Ureter (tissue), 1 donor: ENCODE measurements around the gene CLECL1. TPM values are rescaled to one million over a fixed set of nuclear protein-coding genes. Genes with fewer than 3 reads are reported as not detected.
"Not testable (repeated sequence)": the region's sequence is repeated elsewhere in the genome, so short reads cannot be mapped to it uniquely, and the experiment has no call there.

Source experiments
- DNase-seq: peaks from one replicate; pipeline ENCODE4 v3.0.0-alpha.2; 2020; ENCODE audit warnings: low spot score
- total RNA-seq: library from RNA; stranded (reverse); gene quantifications from one replicate; pipeline ENCODE4 v1.2.4, GENCODE V29; 2023
- donor health status: DM: yes; HTN: yes; CAD: no.

The CLECL1 gene
- total RNA-seq, 1 donor from 2014 or later: 0.91 TPM

DNA sequence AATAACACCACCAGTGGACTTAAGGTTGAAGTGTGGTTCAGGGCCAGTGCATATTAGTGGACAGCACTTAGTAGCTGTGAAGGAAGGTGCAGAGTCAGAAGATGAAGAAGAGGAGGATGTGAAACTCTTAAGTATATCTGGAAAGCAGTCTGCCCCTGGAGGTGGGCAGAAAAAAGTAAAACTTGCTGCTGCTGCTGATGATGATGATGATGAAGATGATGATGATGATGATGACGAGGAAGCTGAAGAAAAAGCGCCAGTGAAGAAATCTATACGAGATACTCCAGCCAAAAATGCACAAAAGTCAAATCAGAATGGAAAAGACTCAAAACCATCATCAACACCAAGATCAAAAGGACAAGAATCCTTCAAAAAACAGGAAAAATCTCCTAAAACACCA, 37.2 kb downstream of the CLECL1 start:
- not testable (repeated sequence) for DNase-seq

DNA sequence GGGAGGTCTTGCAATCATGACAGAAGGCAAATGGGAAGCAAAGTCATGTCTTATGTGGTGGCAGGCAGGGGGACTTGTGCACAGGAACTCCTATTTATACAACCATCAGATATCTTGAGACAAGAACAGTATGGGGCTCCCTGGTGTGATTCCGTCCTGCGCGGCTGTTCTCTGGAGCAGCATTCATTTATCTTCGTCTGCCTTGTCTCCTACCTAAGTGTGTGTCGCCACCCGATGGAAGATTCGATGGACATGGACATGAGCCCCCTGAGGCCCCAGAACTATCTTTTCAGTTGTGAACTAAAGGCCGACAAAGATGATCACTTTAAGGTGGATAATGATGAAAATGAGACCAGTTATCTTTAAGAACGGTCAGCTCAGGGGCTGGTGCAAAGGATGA, 37.7 kb downstream of the CLECL1 start:
- DNase-seq: not testable (repeated sequence)

DNA sequence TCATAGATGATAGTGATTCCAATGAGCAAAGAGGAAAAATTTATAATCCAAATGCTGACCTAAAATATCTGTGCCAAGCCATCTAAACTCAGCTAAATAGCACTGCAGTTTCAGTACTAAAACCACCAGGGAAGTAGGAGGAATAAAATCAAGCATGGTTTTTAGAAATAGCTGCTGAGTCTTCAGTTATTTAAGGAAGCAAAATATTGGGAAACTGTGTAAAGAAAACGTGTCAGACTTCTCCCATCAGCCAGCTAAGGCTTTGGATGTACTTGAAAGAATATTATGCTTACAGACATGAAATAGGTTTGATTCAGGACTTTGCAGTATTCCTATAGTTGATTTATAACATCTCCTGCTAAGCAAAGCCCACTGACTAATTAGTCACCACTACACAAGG, 38.7 kb downstream of the CLECL1 start:
- DNase-seq: no peak

DNA sequence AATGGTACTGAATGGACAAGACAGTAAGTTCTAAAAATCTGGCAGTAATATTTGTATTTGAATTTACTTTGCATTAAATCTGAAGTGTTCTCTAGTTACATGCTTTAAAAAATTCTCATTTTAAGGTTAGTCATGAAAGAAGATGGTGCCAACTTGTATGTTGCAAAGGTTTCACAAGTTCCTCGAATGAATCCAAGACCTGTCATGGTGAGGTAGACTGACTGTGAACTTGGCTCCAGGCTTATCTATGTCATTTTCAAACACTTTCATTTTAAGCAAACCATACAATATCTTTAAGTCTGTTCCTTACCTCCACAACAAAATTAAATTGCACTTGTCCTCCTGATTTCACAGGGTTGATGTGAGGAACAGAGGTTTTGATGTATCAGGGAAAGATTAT, 40.0 kb downstream of the CLECL1 start:
- no peak for DNase-seq

DNA sequence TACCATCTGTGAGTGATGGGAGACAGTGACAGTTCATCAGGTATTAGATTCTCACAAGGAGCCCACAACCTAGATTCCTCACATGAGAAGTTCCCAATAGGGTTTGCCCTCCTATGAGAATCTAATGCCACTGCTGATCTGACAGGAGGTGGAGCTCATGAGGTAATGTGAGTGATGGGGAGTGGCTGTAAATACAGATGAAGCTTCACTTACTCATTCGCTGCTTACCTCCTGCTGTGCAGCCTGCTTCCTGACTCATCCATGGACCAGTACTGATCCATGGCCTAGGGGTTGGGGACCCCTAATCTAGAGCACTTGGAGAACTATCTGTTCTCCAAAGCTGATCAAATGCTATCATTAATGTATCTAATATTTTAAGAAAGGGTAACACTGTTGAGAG, 45.7 kb downstream of the CLECL1 start:
- DNase-seq: no peak

DNA sequence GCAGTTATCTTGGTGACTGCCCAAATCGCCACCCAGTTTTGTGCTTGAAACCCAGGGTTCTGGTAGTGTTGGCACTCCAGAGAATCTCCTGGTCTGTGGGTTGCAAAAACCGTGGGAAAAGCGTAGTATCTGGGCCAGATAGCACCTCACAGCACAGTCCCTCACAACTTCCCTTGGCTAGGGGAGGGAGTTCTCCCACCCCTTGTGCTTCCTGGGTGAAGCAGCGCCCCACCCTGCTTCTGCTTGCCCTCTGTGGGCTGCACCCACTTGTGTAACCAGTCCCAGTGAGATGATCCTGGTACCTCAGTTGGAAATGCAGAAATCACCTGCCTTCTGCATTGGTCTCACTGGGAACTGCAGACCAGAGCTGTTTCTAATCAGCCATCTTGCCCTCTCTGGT, 47.0 kb downstream of the CLECL1 start:
- no peak for DNase-seq

DNA sequence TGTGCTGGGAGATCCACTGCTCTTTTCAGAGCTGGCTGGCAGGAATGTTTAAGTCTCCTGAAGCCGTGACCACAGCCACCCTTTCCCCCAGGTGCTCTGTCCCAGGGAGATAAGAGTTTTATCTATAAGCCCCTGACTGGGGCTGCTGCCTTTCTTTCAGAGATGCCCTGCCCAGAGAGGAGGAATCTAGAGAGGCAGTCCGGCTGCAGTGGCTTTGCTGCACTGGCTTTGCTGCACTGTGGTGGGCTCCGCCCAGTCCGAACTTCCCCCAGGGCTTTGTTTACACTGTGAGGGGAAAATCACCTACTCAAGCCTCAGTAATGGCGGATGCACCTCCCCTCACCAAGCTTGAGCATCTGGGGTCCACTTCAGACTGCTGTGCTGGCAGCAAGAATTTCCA, 47.5 kb downstream of the CLECL1 start:
- DNase-seq: not testable (repeated sequence)

DNA sequence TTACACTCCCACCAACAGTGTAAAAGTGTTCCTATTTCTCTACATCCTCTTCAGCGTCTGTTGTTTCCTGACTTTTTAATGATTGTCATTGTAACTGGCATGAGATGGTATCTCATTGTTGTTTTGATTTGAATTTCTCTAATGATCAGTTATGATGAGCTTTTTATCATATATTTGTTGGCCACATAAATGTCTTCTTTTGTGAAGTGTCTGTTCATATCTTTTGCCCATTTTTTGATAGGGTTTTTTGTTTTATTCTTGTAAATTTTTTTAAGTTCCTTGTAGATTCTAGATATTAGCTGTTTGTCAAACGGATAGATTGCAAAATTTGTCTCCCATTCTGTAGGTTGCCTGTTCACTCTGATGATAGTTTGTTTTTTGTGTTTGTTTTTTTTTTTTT, 49.9 kb downstream of the CLECL1 start:
- DNase-seq: not testable (repeated sequence)

DNA sequence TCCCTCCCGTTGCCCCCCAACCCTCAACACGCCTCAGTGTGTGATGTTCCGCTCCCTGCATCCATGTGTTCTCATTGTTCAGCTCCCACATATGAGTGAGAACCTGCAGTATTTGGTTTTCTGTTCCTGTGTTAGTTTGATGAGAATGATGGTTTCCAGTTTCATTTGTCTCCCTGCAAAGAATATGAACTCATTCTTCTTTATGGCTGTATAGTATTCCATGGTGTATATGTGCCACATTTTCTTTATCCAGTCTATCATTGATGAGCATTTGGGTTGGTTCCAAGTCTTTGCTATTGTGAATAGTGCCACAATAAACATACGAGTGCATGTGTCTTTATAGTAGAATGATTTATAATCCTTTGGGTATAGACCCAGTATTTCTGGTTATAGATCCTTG, 50.4 kb downstream of the CLECL1 start:
- not testable (repeated sequence) for DNase-seq

DNA sequence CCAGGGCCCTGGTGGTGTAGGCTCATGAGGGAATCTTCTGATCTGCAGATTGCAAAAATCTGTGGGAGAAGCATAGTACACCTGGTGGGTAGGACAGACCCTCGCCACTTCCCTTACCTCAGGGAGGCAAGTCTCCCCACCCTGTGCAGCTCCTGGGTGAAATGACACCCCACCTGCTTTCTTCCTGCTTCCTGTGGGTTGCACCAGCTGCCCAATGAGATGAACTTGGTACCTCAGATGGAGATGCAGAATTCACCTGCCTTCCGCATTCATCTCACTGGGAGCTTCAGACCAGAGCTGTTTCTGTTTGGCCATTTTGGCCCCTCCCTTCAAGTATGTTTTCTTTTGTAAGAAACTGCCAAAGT, 58.7 kb downstream of the CLECL1 start:
- DNase-seq: no peak

DNA sequence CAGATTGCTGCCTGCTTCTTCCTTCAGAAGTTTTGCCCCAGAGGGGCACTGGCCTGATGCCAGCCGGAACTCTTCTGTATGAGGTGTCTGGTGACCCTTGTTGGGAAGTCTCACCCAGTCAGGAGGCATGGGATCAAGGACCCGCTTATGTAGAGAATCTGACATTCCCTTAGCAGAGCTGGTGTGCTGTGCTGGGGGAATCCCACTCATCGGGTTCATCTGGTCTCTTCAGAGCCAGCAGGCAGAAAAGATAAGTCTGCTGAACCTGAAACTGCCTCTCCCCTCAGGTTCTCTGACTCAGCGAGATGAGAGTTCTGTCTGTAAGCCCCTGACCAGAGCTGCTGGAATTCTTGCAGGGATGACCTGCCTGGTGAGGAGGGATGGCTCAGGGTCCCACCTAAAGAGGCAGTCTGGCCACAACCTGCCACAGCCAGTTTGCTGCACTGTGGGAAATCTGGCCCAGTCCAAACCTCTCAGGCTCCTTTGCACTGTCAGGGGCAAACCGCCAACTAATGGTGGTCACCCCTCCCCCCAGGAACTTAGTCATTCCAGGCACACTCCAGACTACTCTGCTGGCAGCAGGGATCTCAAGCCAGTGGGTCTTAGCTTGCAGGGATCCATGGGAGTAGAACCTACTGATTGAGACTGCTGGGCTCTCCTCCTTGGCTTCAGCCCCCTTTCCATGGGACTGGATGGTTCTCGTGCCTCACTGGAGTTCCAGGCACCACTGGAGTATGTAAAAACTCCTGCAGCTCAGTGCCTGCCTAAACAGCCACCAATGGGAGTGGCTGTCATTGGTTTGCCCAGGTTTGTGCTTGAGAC, 59.3 kb downstream of the CLECL1 start:
- no peak for DNase-seq

Other genes starting within 250 kb of the CLECL1 start
- 1.6 TPM for gene KLRB1, start 125.2 kb downstream of the CLECL1 start, total RNA-seq
- gene CLEC2D, start 63.4 kb downstream of the CLECL1 start, total RNA-seq: 32.6 TPM
- 10.7 TPM for gene CD69, start 27.8 kb upstream of the CLECL1 start, total RNA-seq
- gene KLRF1, start 94.4 kb upstream of the CLECL1 start, total RNA-seq: 0.42 TPM
- gene CLEC2B, start 136.3 kb upstream of the CLECL1 start, total RNA-seq: 8.7 TPM
- not detected for gene KLRF2, start 148.4 kb upstream of the CLECL1 start, total RNA-seq
- not detected for gene CLEC2A, start 199.3 kb upstream of the CLECL1 start, total RNA-seq
- 2.3 TPM for gene CLEC12A, start 238.3 kb upstream of the CLECL1 start, total RNA-seq